ENCODE measurements around the gene SNX10. TPM values are rescaled to one million over a fixed set of nuclear protein-coding genes. Genes with fewer than 3 reads are reported as not detected.

Gene SNX10
- total RNA-seq, 1 experiment from 2014 or later: 9.4 TPM

GRCh38 chr7:26340476-26341018 lies 48.9 kb downstream of the SNX10 start:
- Histone ChIP-seq H2AFZ (ENCODE audit: low read length) (no peak overlapping the region), H3K79me2 (ENCODE audit: insufficient read depth, low read length) (no peaks in the 10 kb centered on the region), H3K27me3 (ENCODE audit: insufficient read depth, low read length) (no peaks in the 10 kb centered on the region), H2BK20ac (ENCODE audit: low read depth, low read length, poor library complexity, severe bottlenecking) (no peak overlapping the region), H3K56ac (ENCODE audit: insufficient read length, low read depth, low read length) (no peak overlapping the region), H2BK120ac (ENCODE audit: low read depth, low read length, poor library complexity, severe bottlenecking) (no peak overlapping the region), H3K27ac (ENCODE audit: insufficient read length, low read depth, low read length) (no peak overlapping the region), H4K8ac (replicated peaks; ENCODE audit: insufficient read length, low read depth, low read length) (no peak overlapping the region), H3K9me3 (ENCODE audit: control insufficient read depth, low read depth, low read length) (no peaks in the 10 kb centered on the region), H3K14ac (ENCODE audit: insufficient read depth, low read length) (no peak overlapping the region), H2BK12ac (ENCODE audit: insufficient read length, low read depth, low read length) (no peak overlapping the region), H4K20me1 (ENCODE audit: control insufficient read depth, insufficient read depth, insufficient read length) (no peaks in the 10 kb centered on the region), H3K23ac (ENCODE audit: insufficient read length, low read depth, low read length) (no peak overlapping the region), H3K9ac (ENCODE audit: extremely low read depth, insufficient read length, low read length) (no peak overlapping the region), H4K5ac (ENCODE audit: insufficient read length, low read depth, low read length) (no peak overlapping the region), H3K4me1 (ENCODE audit: insufficient read depth, low read length) (no peaks in the 10 kb centered on the region), H3K4ac (ENCODE audit: low read depth, low read length) (no peak overlapping the region), H3K79me1 (ENCODE audit: insufficient read depth, low read depth, low read length, poor library complexity, severe bottlenecking) (no peaks in the 10 kb centered on the region), H2AK5ac (ENCODE audit: insufficient read length, low read length) (no peak overlapping the region), H4K91ac (ENCODE audit: insufficient read length, low read depth, low read length) (no peak overlapping the region), H3T11ph (ENCODE audit: low read length) (no peak overlapping the region), H3K23me2 (ENCODE audit: insufficient read length, low read depth, low read length, poor library complexity, severe bottlenecking) (no peaks in the 10 kb centered on the region), H3K4me2 (ENCODE audit: insufficient read depth, insufficient read length, low read length) (no peak overlapping the region), H2BK5ac (ENCODE audit: insufficient read length, low read length) (no peak overlapping the region), H3K18ac (ENCODE audit: insufficient read length, low read depth, low read length) (no peak overlapping the region), H2BK15ac (ENCODE audit: low read depth, low read length) (no peak overlapping the region)
- Mint-ChIP-seq H3K9me3 (no peaks in the 10 kb centered on the region), H3K27ac (no peak overlapping the region), H3K27me3 (ENCODE audit: low read depth) (no peaks in the 10 kb centered on the region), H3K36me3 (ENCODE audit: insufficient read depth in 1 of 3, low read depth in 3 of 3) (peaks cover 0 to 2% (median 0%) of the 10 kb centered on the region in 3 experiments; a peak in 1 of 7 replicates), H3K4me3 (no peak overlapping the region), H3K4me1 (peaks cover 0 to 8% of the 10 kb centered on the region in 2 experiments; a peak in 3 of 4 replicates)
- no CpG with 5 or more reads among the region's 6 CpGs for WGBS (ENCODE audit: extremely low coverage, insufficient read length, low lambda C conversion rate)
- TF ChIP-seq, protein P1, sequence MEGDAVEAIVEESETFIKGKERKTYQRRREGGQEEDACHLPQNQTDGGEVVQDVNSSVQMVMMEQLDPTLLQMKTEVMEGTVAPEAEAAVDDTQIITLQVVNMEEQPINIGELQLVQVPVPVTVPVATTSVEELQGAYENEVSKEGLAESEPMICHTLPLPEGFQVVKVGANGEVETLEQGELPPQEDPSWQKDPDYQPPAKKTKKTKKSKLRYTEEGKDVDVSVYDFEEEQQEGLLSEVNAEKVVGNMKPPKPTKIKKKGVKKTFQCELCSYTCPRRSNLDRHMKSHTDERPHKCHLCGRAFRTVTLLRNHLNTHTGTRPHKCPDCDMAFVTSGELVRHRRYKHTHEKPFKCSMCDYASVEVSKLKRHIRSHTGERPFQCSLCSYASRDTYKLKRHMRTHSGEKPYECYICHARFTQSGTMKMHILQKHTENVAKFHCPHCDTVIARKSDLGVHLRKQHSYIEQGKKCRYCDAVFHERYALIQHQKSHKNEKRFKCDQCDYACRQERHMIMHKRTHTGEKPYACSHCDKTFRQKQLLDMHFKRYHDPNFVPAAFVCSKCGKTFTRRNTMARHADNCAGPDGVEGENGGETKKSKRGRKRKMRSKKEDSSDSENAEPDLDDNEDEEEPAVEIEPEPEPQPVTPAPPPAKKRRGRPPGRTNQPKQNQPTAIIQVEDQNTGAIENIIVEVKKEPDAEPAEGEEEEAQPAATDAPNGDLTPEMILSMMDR (conservative IDR thresholded peaks at IDR 0.05): no peak
- DNase-seq: no peak

All from H9 (cell line).